ENCODE results near the gene CBLL1.

DNA sequence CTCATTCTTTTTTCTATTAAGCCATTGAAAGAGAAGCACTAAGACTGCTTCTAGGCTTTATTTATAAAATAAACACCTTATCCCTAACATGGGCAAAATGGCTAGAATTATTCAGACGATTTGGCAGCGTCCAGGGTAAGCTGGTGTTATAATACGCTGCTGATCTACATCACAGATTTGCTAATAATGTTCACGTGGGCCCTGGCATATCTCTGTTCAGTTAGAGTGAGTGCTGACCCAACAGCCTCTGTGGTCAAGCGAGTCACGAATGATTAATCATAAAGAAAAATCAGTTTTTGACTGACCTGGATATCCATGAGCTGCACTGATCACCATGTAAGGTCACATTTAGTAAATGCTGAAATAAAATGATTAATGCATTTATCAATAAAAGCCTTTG, 28.4 kb upstream of the CBLL1 start:
- TF ChIP-seq ZZZ3 (IDR thresholded peaks at IDR 0.05; ENCODE audit: control insufficient read depth, insufficient read length, low read depth), result no peak
- TF ChIP-seq, protein P1, sequence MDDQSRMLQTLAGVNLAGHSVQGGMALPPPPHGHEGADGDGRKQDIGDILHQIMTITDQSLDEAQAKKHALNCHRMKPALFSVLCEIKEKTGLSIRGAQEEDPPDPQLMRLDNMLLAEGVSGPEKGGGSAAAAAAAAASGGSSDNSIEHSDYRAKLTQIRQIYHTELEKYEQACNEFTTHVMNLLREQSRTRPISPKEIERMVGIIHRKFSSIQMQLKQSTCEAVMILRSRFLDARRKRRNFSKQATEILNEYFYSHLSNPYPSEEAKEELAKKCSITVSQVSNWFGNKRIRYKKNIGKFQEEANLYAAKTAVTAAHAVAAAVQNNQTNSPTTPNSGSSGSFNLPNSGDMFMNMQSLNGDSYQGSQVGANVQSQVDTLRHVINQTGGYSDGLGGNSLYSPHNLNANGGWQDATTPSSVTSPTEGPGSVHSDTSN (IDR thresholded peaks at IDR 0.05; ENCODE audit: insufficient replicate concordance, low read depth, low read length), result no peak
- TF ChIP-seq SREBF1 (IDR thresholded peaks at IDR 0.05; ENCODE audit: low read length), result no peak
- TF ChIP-seq EZH2 (IDR thresholded peaks at IDR 0.05; ENCODE audit: borderline replicate concordance, control insufficient read depth, low read depth, low read length), result no peak
- no peak for TF ChIP-seq SMC3 (IDR thresholded peaks at IDR 0.05; ENCODE audit: borderline replicate concordance, low read length)
- TF ChIP-seq POLR2A (IDR thresholded peaks at IDR 0.05; ENCODE audit: low read depth, low read length), result no peak
- no peak for TF ChIP-seq ESRRA (IDR thresholded peaks at IDR 0.05; ENCODE audit: low read length)
- no peak for TF ChIP-seq MTA3 (IDR thresholded peaks at IDR 0.05; ENCODE audit: borderline replicate concordance, low read length)
- TF ChIP-seq, protein P2, sequence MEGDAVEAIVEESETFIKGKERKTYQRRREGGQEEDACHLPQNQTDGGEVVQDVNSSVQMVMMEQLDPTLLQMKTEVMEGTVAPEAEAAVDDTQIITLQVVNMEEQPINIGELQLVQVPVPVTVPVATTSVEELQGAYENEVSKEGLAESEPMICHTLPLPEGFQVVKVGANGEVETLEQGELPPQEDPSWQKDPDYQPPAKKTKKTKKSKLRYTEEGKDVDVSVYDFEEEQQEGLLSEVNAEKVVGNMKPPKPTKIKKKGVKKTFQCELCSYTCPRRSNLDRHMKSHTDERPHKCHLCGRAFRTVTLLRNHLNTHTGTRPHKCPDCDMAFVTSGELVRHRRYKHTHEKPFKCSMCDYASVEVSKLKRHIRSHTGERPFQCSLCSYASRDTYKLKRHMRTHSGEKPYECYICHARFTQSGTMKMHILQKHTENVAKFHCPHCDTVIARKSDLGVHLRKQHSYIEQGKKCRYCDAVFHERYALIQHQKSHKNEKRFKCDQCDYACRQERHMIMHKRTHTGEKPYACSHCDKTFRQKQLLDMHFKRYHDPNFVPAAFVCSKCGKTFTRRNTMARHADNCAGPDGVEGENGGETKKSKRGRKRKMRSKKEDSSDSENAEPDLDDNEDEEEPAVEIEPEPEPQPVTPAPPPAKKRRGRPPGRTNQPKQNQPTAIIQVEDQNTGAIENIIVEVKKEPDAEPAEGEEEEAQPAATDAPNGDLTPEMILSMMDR (IDR thresholded peaks at IDR 0.05 in 2 of 3, conservative IDR thresholded peaks at IDR 0.05 in 1 of 3; ENCODE audit: control insufficient read depth in 2 of 3, extremely low read depth in 1 of 3, insufficient read depth in 1 of 3, low read depth in 3 of 3, low read length in 3 of 3), result no peak
- no peak for TF ChIP-seq JUND (IDR thresholded peaks at IDR 0.05; ENCODE audit: low read depth, low read length)
- TF ChIP-seq ZNF24 (IDR thresholded peaks at IDR 0.05), result no peak
- TF ChIP-seq HCFC1 (IDR thresholded peaks at IDR 0.05; ENCODE audit: low read length), result no peak
- no peak for TF ChIP-seq MXI1 (IDR thresholded peaks at IDR 0.05; ENCODE audit: low read depth, low read length)
- TF ChIP-seq SMAD1 (IDR thresholded peaks at IDR 0.05; ENCODE audit: low read depth, partially characterized antibody), result no peak
